Neutrophil (primary cell): ENCODE data around the gene SNPH.

Experiments
- H3K27ac ChIP-seq: fragments of 200-600 bp; sonication (generic); 2 replicates; pipeline ENCODE4 v1.5.1; 2016; ENCODE audit warnings: mild to moderate bottlenecking, moderate library complexity
- H3K27me3 ChIP-seq: fragments of 200-600 bp; sonication (generic); 2 replicates; pipeline ENCODE4 v1.6.0; 2016; ENCODE audit warnings: mild to moderate bottlenecking
- H3K36me3 ChIP-seq: fragments of 200-600 bp; sonication (generic); 2 replicates; pipeline ENCODE4 v1.5.1; 2017
- H3K4me1 ChIP-seq, 2 experiments: fragments of 200-600 bp in 1 of 2; sonication (generic) in 1 of 2; 1 replicate in 1 of 2; 2 replicates in 1 of 2; pipeline versions ENCODE4 v1.5.1 to v1.6.1; 2013 to 2016; ENCODE audit warnings: low read depth in 1 of 2, low read length in 1 of 2, mild to moderate bottlenecking in 1 of 2, moderate library complexity in 1 of 2; ENCODE audit not compliant: control insufficient read depth in 1 of 2, insufficient read depth in 1 of 2
- H3K4me3 ChIP-seq, 2 experiments: fragments of 200-600 bp in 1 of 2; sonication (generic) in 1 of 2; 1 replicate in 1 of 2; 2 replicates in 1 of 2; pipeline ENCODE4 v1.5.1; 2013 to 2016; ENCODE audit warnings: low read depth in 1 of 2, low read length in 1 of 2, mild to moderate bottlenecking in 1 of 2, moderate library complexity in 1 of 2
- H3K9me3 ChIP-seq: fragments of 200-600 bp; sonication (generic); 2 replicates; pipeline ENCODE4 v1.5.1; 2016
- TF ChIP-seq, protein P1 (sequence below): fragments of 200-600 bp; sonication (generic); IDR thresholded peaks from 2 replicates; pipeline ENCODE4 v1.5.1; 2016; ENCODE audit warnings: antibody characterized with exemption

SNPH gene

DNA sequence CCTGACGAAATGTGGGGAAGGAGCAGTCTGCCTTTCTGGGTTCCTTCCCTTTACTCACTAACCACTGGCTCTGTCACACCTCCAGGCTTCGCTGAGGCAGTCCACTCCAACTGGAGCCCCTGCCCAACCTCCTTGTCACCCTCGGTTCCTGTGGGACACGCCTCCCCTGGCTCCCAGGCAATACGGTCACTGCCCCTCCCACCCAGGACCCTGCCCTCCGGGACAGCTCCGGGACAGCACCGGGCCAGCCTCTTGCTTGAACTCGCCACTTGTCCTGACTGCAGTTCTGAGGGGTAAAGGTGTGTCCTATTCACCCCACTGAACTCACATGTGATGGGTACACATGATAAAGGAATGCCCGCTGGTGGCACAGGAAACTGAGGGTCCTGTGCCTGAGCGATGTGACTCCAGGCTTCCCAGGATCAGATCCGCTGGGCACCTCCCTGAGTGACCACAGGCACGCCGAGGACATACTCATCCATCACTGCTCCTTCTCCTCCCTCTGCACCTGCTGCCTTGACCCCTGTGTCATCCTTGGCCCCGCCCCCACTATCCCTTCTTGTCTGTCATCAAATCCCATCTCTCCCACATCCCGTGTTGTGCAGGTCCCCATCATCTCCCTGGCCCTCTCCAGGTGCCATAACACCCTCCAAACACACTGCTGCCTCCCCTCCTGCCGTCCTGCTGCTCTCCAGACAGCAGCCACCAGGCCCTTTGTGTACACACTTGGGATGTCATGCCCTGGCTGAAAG, 55.0 kb downstream of the SNPH start:
- Histone ChIP-seq H3K36me3 (no peaks in the 10 kb centered on the region), H3K9me3 (no peaks in the 10 kb centered on the region), H3K4me3 (no peak overlapping the region), H3K4me1 (peaks cover 31 to 32% of the 10 kb centered on the region in 2 experiments), H3K27ac (no peak overlapping the region), H3K27me3 (no peaks in the 10 kb centered on the region)
- TF ChIP-seq, protein P1, sequence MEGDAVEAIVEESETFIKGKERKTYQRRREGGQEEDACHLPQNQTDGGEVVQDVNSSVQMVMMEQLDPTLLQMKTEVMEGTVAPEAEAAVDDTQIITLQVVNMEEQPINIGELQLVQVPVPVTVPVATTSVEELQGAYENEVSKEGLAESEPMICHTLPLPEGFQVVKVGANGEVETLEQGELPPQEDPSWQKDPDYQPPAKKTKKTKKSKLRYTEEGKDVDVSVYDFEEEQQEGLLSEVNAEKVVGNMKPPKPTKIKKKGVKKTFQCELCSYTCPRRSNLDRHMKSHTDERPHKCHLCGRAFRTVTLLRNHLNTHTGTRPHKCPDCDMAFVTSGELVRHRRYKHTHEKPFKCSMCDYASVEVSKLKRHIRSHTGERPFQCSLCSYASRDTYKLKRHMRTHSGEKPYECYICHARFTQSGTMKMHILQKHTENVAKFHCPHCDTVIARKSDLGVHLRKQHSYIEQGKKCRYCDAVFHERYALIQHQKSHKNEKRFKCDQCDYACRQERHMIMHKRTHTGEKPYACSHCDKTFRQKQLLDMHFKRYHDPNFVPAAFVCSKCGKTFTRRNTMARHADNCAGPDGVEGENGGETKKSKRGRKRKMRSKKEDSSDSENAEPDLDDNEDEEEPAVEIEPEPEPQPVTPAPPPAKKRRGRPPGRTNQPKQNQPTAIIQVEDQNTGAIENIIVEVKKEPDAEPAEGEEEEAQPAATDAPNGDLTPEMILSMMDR, result no peak

DNA sequence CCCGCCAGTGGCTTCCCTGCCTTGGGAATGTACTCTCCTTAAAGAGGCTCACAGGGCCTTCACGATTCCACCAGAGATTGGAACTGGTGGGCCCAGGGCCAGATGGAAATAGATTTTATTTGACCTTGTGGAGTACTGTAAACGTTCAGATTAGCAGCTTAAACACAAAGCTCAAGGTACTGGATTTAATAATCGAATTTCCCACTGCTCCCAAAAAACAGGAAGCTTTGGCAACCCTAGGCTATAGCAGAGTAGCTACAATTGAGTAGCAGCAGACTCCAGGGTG, 55.5 kb downstream of the SNPH start:
- peaks cover 36 to 37% of the 10 kb centered on the region in 2 experiments for H3K4me1 ChIP-seq
- H3K27me3 ChIP-seq, result no peaks in the 10 kb centered on the region
- H3K9me3 ChIP-seq, result no peaks in the 10 kb centered on the region
- TF ChIP-seq, protein P1, result no peak
- H3K36me3 ChIP-seq, result no peaks in the 10 kb centered on the region
- no peak overlapping the region for H3K27ac ChIP-seq
- H3K4me3 ChIP-seq, result no peak overlapping the region

DNA sequence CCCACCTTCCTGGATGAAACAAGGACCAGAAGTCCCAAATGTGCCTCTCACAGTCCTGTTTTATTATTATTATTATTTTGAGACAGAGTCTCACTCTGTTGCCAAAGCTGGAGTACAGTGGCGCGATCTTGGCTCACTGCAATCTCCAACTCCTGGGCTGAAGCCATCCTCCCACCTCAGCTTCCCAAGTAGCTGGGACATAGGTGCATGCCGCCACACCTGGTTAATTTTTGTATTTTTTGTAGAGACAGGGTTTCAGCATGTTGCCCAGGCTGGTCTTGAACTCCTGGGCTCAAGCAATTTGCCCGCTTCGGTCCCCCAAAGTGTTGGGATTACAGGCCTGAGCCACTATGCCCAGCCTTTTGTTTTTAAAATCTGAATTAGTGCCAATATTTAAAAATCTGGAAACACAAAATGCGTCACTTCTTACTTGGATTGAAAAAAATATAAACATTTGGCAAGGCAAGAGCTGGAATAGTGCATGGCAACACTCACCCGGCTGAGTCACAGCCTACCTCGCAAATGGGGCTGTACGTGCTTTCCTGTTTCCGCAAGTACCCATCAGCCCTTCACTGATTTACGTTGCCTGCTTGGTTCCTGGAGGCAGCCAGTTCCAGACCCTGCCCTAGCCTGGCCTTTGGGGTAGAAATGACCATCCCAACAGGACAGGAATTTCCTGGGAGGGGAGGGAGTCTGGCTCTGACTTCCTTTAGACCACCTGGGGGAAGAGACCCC, 56.6 kb downstream of the SNPH start:
- no peaks in the 10 kb centered on the region for H3K36me3 ChIP-seq
- no peaks in the 10 kb centered on the region for H3K9me3 ChIP-seq
- peaks cover 37 to 38% of the 10 kb centered on the region in 2 experiments for H3K4me1 ChIP-seq
- no peak overlapping the region for H3K4me3 ChIP-seq
- TF ChIP-seq, protein P1, result no peak
- H3K27ac ChIP-seq, result peak overlapping the region; percentile 40
- no peaks in the 10 kb centered on the region for H3K27me3 ChIP-seq

DNA sequence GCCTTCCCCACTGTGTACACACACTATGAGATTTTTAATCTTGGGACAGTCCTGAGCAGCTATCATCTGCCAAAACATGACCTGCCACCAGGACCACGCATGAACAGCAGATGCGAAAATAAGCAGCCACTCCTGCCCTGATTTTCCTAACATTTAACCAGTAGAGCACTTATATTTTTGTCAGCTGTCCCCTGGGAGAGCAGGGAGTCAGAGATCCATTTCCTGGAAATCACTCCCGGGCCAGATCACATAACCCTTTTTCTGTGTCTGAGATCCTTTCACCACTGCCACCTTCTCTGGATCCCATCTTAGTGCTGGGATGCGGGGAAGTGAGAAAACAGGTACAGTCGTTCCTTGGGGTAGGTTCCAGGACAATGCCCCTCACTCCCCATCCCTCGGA, 57.2 kb downstream of the SNPH start:
- Histone ChIP-seq H3K27ac (peak overlapping the region; percentile 40), H3K36me3 (no peaks in the 10 kb centered on the region), H3K4me1 (peaks cover 37 to 38% of the 10 kb centered on the region in 2 experiments), H3K9me3 (no peaks in the 10 kb centered on the region), H3K4me3 (no peak overlapping the region), H3K27me3 (no peaks in the 10 kb centered on the region)
- TF ChIP-seq, protein P1, result no peak

DNA sequence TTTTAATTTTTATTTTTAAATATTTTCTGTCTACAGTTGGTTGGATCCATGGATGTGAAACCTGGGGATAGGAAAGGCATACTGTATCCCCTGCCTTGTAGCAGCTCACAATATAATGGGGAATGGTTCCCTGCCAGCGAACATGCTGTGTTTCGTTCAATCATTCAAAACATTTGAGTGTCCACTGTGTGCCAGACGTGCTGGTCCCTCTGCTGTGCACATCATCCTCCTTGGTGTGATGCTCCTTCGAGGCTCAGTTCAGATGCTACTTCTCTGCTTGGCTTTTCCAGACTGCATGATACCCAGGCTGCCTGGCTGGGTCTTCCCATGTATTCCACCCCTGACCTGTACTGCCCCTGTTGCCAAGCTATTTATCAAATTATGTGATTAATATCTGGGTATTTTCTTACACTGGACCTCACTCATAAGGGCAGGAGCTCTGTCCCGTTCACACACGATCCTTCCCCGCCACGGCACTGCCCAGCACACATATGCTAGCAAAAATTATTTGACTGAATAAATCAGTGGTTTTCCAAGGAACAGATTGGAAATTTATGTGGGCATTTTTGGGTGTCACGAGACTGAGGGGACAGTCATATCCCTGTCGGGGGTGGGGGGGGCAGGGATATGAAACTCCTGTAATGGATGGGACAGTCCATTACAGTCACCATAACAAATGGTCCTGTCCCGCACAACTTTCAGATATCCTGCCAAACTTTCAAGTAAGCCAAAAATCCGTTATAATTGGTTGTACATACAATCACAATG, 57.9 kb downstream of the SNPH start:
- H3K9me3 ChIP-seq, result no peaks in the 10 kb centered on the region
- peak overlapping the region; percentile 88 for H3K27ac ChIP-seq
- TF ChIP-seq, protein P1, result no peak
- no peaks in the 10 kb centered on the region for H3K27me3 ChIP-seq
- no peaks in the 10 kb centered on the region for H3K36me3 ChIP-seq
- H3K4me3 ChIP-seq, result no peak overlapping the region
- H3K4me1 ChIP-seq, result peaks cover 37 to 38% of the 10 kb centered on the region in 2 experiments
